ENCODE data around the gene CPED1. TPM values are rescaled to one million over a fixed set of nuclear protein-coding genes. Genes with fewer than 3 reads are reported as not detected.

CPED1 gene
- total RNA-seq, 1 donor from 2014 or later, result 33.8 TPM

DNA sequence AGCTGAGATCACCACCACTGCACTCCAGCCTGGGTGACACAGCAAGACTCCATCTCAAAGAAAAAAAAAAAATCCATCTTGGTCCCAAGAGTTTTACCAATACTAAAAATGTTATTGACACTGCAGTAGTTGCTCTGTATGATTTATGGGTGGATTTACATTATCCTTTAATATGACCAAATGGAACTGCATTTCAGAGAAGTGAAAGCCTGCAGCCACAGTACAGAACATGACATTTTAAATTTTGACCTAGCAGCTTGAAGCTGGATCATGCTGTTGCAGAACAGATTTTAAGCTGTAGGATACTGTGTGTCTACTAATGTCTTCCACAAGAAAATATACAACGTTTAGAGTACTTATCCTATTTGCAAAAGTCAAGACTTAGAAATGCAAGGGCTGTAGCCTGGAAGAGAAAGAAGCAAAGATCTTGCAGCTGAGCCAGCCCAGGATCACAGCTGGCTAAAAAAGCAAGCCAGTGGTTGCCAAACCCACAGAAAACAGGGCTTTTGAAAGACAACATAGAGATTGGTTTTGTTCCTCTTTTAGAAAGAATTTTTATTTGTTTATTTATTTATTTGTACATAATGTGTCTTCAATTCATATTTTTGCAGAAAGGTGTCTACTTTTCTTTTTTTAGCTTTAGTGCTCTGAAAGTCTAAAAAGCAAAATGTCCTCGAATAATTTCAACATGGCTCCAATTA is 285.1 kb downstream of the CPED1 start:
- TF ChIP-seq, protein P1, sequence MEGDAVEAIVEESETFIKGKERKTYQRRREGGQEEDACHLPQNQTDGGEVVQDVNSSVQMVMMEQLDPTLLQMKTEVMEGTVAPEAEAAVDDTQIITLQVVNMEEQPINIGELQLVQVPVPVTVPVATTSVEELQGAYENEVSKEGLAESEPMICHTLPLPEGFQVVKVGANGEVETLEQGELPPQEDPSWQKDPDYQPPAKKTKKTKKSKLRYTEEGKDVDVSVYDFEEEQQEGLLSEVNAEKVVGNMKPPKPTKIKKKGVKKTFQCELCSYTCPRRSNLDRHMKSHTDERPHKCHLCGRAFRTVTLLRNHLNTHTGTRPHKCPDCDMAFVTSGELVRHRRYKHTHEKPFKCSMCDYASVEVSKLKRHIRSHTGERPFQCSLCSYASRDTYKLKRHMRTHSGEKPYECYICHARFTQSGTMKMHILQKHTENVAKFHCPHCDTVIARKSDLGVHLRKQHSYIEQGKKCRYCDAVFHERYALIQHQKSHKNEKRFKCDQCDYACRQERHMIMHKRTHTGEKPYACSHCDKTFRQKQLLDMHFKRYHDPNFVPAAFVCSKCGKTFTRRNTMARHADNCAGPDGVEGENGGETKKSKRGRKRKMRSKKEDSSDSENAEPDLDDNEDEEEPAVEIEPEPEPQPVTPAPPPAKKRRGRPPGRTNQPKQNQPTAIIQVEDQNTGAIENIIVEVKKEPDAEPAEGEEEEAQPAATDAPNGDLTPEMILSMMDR (IDR thresholded peaks at IDR 0.05; ENCODE audit: borderline replicate concordance), result no peak
- DNase-seq, result no peak
- H3K36me3 ChIP-seq, result peaks cover 33% of the 10 kb centered on the region

DNA sequence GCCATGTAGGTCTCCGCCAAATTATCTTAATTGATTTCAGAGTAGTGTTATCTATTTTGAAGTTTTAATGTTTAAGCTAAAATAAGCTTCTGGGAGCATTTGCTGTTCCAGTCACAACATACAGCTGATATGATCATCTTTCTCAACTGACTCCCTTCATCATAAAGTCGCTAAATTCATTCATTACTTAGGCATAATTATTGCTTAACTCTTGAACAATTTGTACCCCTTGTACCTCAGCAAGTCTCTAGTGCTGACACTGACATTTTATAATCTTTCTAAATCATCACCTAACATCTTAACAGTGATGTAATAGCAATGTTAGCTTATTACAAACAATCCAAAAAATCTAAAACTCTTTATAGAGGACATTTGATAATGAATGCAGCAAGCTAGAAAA is 286.0 kb downstream of the CPED1 start:
- peaks cover 29% of the 10 kb centered on the region for H3K36me3 ChIP-seq
- H3K27ac ChIP-seq (replicated peaks), result no peak overlapping the region
- no peaks in the 10 kb centered on the region for H3K4me1 ChIP-seq
- no peaks in the 10 kb centered on the region for H3K9me3 ChIP-seq (replicated peaks)
- TF ChIP-seq, protein P1 (IDR thresholded peaks at IDR 0.05; ENCODE audit: borderline replicate concordance), result no peak
- no peak overlapping the region for H3K4me3 ChIP-seq
- DNase-seq, result no peak
- no peaks in the 10 kb centered on the region for H3K27me3 ChIP-seq (ENCODE audit: low read depth)
- intact Hi-C loops (cut with micrococcal nuclease), result no loop called here

More for the DNA sequence above, 285.1 kb downstream of the CPED1 start:
- Histone ChIP-seq H3K4me3 (no peak overlapping the region), H3K4me1 (no peaks in the 10 kb centered on the region), H3K27me3 (ENCODE audit: low read depth) (no peaks in the 10 kb centered on the region), H3K27ac (replicated peaks) (no peak overlapping the region), H3K9me3 (replicated peaks) (no peaks in the 10 kb centered on the region)
- intact Hi-C loops (cut with micrococcal nuclease), result no loop called here

DNA sequence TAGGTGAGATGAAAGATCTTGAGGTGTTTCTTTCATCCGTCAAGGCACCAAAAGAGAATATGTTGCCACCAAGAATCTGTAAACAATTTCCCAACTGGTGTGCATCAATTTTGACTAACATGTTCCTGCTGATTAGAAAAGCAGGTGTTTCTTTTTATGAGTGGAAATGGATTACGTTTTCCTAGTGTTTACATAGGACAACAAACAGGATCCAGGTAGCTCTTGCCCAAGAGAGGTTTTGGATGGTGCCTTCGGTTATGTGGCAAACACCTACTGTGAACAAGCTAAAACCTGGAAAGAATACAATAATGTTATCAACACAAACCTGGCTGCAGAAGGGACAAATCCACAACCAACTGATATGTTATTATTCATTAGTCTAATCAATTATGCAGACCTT is 286.7 kb downstream of the CPED1 start:
- peaks cover 25% of the 10 kb centered on the region for H3K36me3 ChIP-seq
- TF ChIP-seq, protein P1 (IDR thresholded peaks at IDR 0.05; ENCODE audit: borderline replicate concordance), result no peak
- intact Hi-C loops (cut with micrococcal nuclease), result no loop called here
- no peak for DNase-seq
- no peaks in the 10 kb centered on the region for H3K4me1 ChIP-seq
- no peak overlapping the region for H3K27ac ChIP-seq (replicated peaks)
- no peaks in the 10 kb centered on the region for H3K27me3 ChIP-seq (ENCODE audit: low read depth)
- H3K9me3 ChIP-seq (replicated peaks), result no peaks in the 10 kb centered on the region
- H3K4me3 ChIP-seq, result no peak overlapping the region

DNA sequence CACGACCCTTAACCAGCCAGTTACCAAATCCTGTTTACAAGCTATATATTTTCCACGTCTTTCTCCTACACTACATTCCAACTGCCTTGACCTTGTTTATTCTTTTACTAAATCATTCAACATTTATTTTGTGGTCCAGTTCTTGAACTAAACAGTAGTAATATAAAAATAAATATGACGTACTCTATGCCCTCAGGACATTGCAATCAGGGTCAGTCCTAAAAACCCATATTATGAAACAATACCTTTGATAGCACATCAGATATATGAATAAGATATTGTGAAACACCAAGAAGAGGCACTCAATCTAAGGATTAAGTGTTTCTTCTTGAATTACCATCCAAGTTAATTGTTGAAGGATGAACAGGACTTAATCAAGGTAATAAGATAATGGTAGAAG is 287.8 kb downstream of the CPED1 start:
- Histone ChIP-seq H3K27ac (replicated peaks) (no peak overlapping the region), H3K36me3 (peaks cover 33% of the 10 kb centered on the region)
- intact Hi-C loops (cut with micrococcal nuclease), result no loop called here

DNA sequence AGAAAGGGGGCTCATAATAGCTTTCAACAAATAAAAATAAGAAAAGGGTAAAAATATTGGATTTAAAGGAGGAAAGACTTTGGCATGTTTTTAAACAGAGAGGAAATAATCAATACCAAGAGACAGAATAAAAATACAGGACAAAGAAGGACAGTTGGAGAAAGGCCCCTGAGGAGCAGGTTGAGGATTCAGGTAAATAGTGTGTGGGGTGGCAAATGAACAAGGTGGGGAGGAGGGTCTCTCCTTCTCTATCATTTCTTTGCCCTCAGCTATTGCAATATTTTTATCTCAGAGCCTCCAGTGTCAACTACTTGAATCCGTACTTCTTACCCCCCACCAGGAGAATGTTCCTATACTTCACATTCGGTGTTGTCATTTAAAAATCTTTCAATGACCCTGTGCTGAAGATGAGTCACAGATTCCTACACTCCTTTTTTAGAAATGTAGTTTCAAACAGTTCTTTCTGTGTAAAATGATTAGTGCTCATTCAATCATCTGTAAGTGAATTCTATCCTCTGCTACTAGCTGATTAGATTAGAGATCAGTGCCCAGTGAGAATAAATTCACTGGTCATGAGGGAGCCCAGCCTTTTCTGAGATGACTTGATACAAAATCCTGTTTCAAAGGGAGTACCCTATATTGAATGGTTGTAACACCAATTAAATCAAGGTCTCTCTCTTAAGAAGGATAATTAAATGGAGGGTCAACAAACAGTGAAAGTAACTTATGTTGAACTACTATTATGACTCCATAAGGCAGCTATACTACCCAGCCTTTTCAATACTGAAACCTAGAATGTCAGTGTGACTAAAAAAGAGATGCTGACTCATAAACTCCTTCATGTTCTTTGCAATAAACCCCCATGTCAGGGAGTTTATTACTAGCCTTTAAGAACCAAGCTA is 289.9 kb downstream of the CPED1 start:
- Histone ChIP-seq H3K36me3 (peaks cover 30% of the 10 kb centered on the region), H3K4me3 (no peak overlapping the region), H3K9me3 (replicated peaks) (no peaks in the 10 kb centered on the region), H3K27ac (replicated peaks) (no peak overlapping the region), H3K4me1 (no peaks in the 10 kb centered on the region), H3K27me3 (ENCODE audit: low read depth) (no peaks in the 10 kb centered on the region)
- no peak for DNase-seq
- intact Hi-C loops (cut with micrococcal nuclease), result no loop called here
- TF ChIP-seq, protein P1 (IDR thresholded peaks at IDR 0.05; ENCODE audit: borderline replicate concordance), result no peak

More for the DNA sequence above, 287.8 kb downstream of the CPED1 start:
- Histone ChIP-seq H3K9me3 (replicated peaks) (no peaks in the 10 kb centered on the region), H3K4me3 (no peak overlapping the region), H3K27me3 (ENCODE audit: low read depth) (no peaks in the 10 kb centered on the region), H3K4me1 (no peaks in the 10 kb centered on the region)
- DNase-seq, result no peak
- TF ChIP-seq, protein P1 (IDR thresholded peaks at IDR 0.05; ENCODE audit: borderline replicate concordance), result no peak
